ENCODE measurements around the gene FAM111A. TPM values are rescaled to one million over a fixed set of nuclear protein-coding genes. Genes with fewer than 3 reads are reported as not detected.
"Not testable (repeated sequence)": the region's sequence is repeated elsewhere in the genome, so short reads cannot be mapped to it uniquely, and the experiment has no call there.

FAM111A gene
- total RNA-seq, 3 donors from 2014 or later (not counting 1 experiment from before 2014, with no cell fraction given): 93.7 to 125 (median 102) TPM

GRCh38 chr11:59106363-59107336 lies 36.0 kb upstream of the FAM111A start, which contains the start of gene FAM111B:
Gene FAM111B, plus strand, starts transcription at chr11:59107237. Its CDS starts 2,389 bp downstream, at chr11:59109626.
- peak; percentile 30 to 80 for DNase-seq
- H3K36me3 Mint-ChIP-seq: no peaks in the 10 kb centered on the region
- Histone ChIP-seq H3K4me1 (ENCODE audit: control insufficient read depth, insufficient read depth, low read length) (peaks cover 25% of the 10 kb centered on the region), H3K27me3 (ENCODE audit: control insufficient read depth, insufficient read depth, low read length) (peaks cover 2% of the 10 kb centered on the region), H3K27ac (ENCODE audit: low read length) (peak within 1 kb of the TSS; percentile 15), H3K4me3 (ENCODE audit: low read length) (peak within 1 kb of the TSS; percentile 54), H3K9me3 (ENCODE audit: control insufficient read depth, insufficient read depth, low read length) (no peaks in the 10 kb centered on the region), H3K36me3 (ENCODE audit: control insufficient read depth, insufficient read depth, low read length) (no peaks in the 10 kb centered on the region)
- H3K4me1 Mint-ChIP-seq: peaks cover 30 to 37% of the 10 kb centered on the region in 2 donors
- 2% methylated on average over 64 of the region's 64 CpGs for WGBS (ENCODE audit: insufficient coverage)
- no peak for TF ChIP-seq CTCF (IDR thresholded peaks at IDR 0.05)
- peaks cover 8 to 17% of the 10 kb centered on the region in 2 donors for H3K27me3 Mint-ChIP-seq (ENCODE audit: low read depth in 2 of 2)
- intact Hi-C loops (cut with micrococcal nuclease): no loop called here
- H3K9me3 Mint-ChIP-seq: no peaks in the 10 kb centered on the region
- H3K27ac Mint-ChIP-seq: peak within 1 kb of the TSS; percentile 4 to 72
- peak within 1 kb of the TSS; percentile 89 for H3K4me3 Mint-ChIP-seq
- peak; percentile 76 to 91 (median 88) for ATAC-seq

- Histone ChIP-seq H3K27ac (ENCODE audit: low read length) (peak overlapping the region; percentile 15), H3K4me1 (ENCODE audit: control insufficient read depth, insufficient read depth, low read length) (peaks cover 16% of the 10 kb centered on the region)
- ATAC-seq; H3K36me3 ChIP-seq (ENCODE audit: control insufficient read depth, insufficient read depth, low read length); H3K4me3 ChIP-seq (ENCODE audit: low read length); H3K27me3 ChIP-seq (ENCODE audit: control insufficient read depth, insufficient read depth, low read length); intact Hi-C loops (cut with micrococcal nuclease); H3K36me3 Mint-ChIP-seq; H3K9me3 Mint-ChIP-seq; H3K9me3 ChIP-seq (ENCODE audit: control insufficient read depth, insufficient read depth, low read length); H3K27me3 Mint-ChIP-seq (ENCODE audit: low read depth in 2 of 2): not testable (repeated sequence)
- Mint-ChIP-seq H3K4me3 (peak overlapping the region; percentile 89), H3K27ac (peak overlapping the region in 1 of 2 donors; percentile 72), H3K4me1 (peaks cover 21 to 30% of the 10 kb centered on the region in 2 donors)
- peak in 1 of 2 donors; percentile 40 for DNase-seq
- WGBS (ENCODE audit: insufficient coverage): 29% methylated on average over 9 of the region's 10 CpGs
Measured at GRCh38 chr11:59107721-59108120, 34.9 kb upstream of the FAM111A start.

- no peak overlapping the region for H3K4me3 Mint-ChIP-seq
- H3K4me1 Mint-ChIP-seq: peaks cover 3 to 11% of the 10 kb centered on the region in 2 donors
- intact Hi-C loops (cut with micrococcal nuclease): no loop called here
- no peaks in the 10 kb centered on the region for H3K36me3 Mint-ChIP-seq
- no CpG with 5 or more reads among the region's 2 CpGs for WGBS (ENCODE audit: insufficient coverage)
- H3K27ac Mint-ChIP-seq: no peak overlapping the region
- Histone ChIP-seq H3K9me3 (ENCODE audit: control insufficient read depth, insufficient read depth, low read length) (peaks cover 4% of the 10 kb centered on the region), H3K36me3 (ENCODE audit: control insufficient read depth, insufficient read depth, low read length) (no peaks in the 10 kb centered on the region), H3K27me3 (ENCODE audit: control insufficient read depth, insufficient read depth, low read length) (no peaks in the 10 kb centered on the region), H3K4me3 (ENCODE audit: low read length) (no peak overlapping the region), H3K27ac (ENCODE audit: low read length) (no peak overlapping the region), H3K4me1 (ENCODE audit: control insufficient read depth, insufficient read depth, low read length) (peaks cover 2% of the 10 kb centered on the region)
- H3K27me3 Mint-ChIP-seq (ENCODE audit: low read depth in 2 of 2): no peaks in the 10 kb centered on the region
- ATAC-seq (no peak), DNase-seq (no peak)
- TF ChIP-seq CTCF (IDR thresholded peaks at IDR 0.05): no peak
- no peaks in the 10 kb centered on the region for H3K9me3 Mint-ChIP-seq
Measured at GRCh38 chr11:59112494-59112893, 30.2 kb upstream of the FAM111A start.

- peaks cover 0 to 2% of the 10 kb centered on the region in 2 donors for H3K9me3 Mint-ChIP-seq
- TF ChIP-seq CTCF (IDR thresholded peaks at IDR 0.05): no peak
- no peak for ATAC-seq
- intact Hi-C loops (cut with micrococcal nuclease): no loop called here
- DNase-seq: no peak
- H3K4me3 Mint-ChIP-seq: no peak overlapping the region
- Histone ChIP-seq H3K27ac (ENCODE audit: low read length) (no peak overlapping the region), H3K4me1 (ENCODE audit: control insufficient read depth, insufficient read depth, low read length) (no peaks in the 10 kb centered on the region), H3K4me3 (ENCODE audit: low read length) (no peak overlapping the region), H3K27me3 (ENCODE audit: control insufficient read depth, insufficient read depth, low read length) (no peaks in the 10 kb centered on the region), H3K36me3 (ENCODE audit: control insufficient read depth, insufficient read depth, low read length) (no peaks in the 10 kb centered on the region), H3K9me3 (ENCODE audit: control insufficient read depth, insufficient read depth, low read length) (peaks cover 12% of the 10 kb centered on the region)
- no peak overlapping the region for H3K27ac Mint-ChIP-seq
- 96% methylated on average over 3 of the region's 3 CpGs for WGBS (ENCODE audit: insufficient coverage)
- no peaks in the 10 kb centered on the region for H3K36me3 Mint-ChIP-seq
- no peaks in the 10 kb centered on the region for H3K4me1 Mint-ChIP-seq
- no peaks in the 10 kb centered on the region for H3K27me3 Mint-ChIP-seq (ENCODE audit: low read depth in 2 of 2)
Measured at GRCh38 chr11:59114344-59114743, 28.3 kb upstream of the FAM111A start.

Measured in natural killer cell (primary cell).